HG03280 (cell line): ENCODE measurements around the gene IL1R2.

Experiments used
- ATAC-seq: cut with Tn5 transposase; IDR thresholded peaks from one replicate; pipeline ENCODE4 v1.9.1; 2021; ENCODE audit warnings: mild to moderate bottlenecking, moderate library complexity; ENCODE audit not compliant: unreplicated experiment

Gene IL1R2

GRCh38 chr2:102076512-102076911, 84.8 kb downstream of the IL1R2 start:
- ATAC-seq = no peak
